Lower leg skin (tissue), 4 donors: Measurements from ENCODE around the gene NTRK2. TPM values are rescaled to one million over a fixed set of nuclear protein-coding genes. Genes with fewer than 3 reads are reported as not detected.

ENCODE experiments used
- DNase-seq, 2 donors: peaks; one replicate each; pipeline ENCODE4 v3.0.0-alpha.2; 2019; ENCODE audit warnings: low spot score in 2 of 2
- H3K4me3 ChIP-seq: fragments of 200-600 bp; sonication (generic); 2 replicates; pipeline ENCODE4 v1.5.1; 2017; ENCODE audit warnings: mild to moderate bottlenecking, low read depth; ENCODE audit not compliant: poor library complexity, severe bottlenecking
- CTCF ChIP-seq, 3 donors: fragments of 450-650 bp; IDR thresholded peaks; one replicate each; pipeline ENCODE4 v1.5.1; 2016; ENCODE audit warnings: antibody characterized with exemption in 3 of 3, mild to moderate bottlenecking in 3 of 3, moderate library complexity in 2 of 3
- POLR2A ChIP-seq, 2 donors: fragments of 450-650 bp; IDR thresholded peaks; one replicate each; pipeline ENCODE4 v1.6.1; 2016 to 2017; ENCODE audit warnings: antibody characterized with exemption in 2 of 2, mild to moderate bottlenecking in 1 of 2, moderate library complexity in 1 of 2
- WGBS, 2 donors: methylation state at CpG; one replicate each; pipeline ENCODE4 v1.1.5; 2018; 5-methylcytosine and 5-hydroxymethylcytosine counted together
- intact Hi-C: fragments of 100-400 bp; cut with DNase I; formaldehyde crosslinking; loops from one replicate; pipeline ENCODE4 v1.15.0; 2023; ENCODE audit warnings: low total_unique reads
- total RNA-seq, 4 donors: library from RNA; depleted of rRNA; stranded (reverse); fragments of >200 nt; gene quantifications; one replicate each; pipeline ENCODE4 v1.1.0, GENCODE V29; 2016

The NTRK2 gene
- total RNA-seq, 4 donors from 2014 or later: 6.2 to 16.3 (median 10.3) TPM

GRCh38 chr9:84857211-84857610, 187.7 kb downstream of the NTRK2 start:
- H3K4me3 ChIP-seq: no peak overlapping the region
- TF ChIP-seq CTCF (IDR thresholded peaks at IDR 0.05): no peak
- no peak for TF ChIP-seq POLR2A (IDR thresholded peaks at IDR 0.05)
- WGBS, 2 donors: 27 to 36% methylated on average over 1 of the region's 1 CpG
- intact Hi-C loops: no loop called here
- DNase-seq: no peak

- TF ChIP-seq CTCF (IDR thresholded peaks at IDR 0.05) (no peak), POLR2A (IDR thresholded peaks at IDR 0.05) (no peak)
- DNase-seq: no peak
- 48 to 65% methylated on average over 6 of the region's 6 CpGs for WGBS, 2 donors
- H3K4me3 ChIP-seq: no peak overlapping the region
- intact Hi-C loops: no loop called here
These were observed 188.8 kb downstream of the NTRK2 start for GRCh38 chr9:84858364-84858763.

GRCh38 chr9:84860249-84861115, 191.0 kb downstream of the NTRK2 start:
- TF ChIP-seq CTCF (IDR thresholded peaks at IDR 0.05) (no peak), POLR2A (IDR thresholded peaks at IDR 0.05) (no peak)
- intact Hi-C loops: no loop called here
- no peak overlapping the region for H3K4me3 ChIP-seq
- DNase-seq: no peak
- whole genome bisulfite sequencing, 2 donors: 75% methylated on average over 12 of the region's 12 CpGs

- no peak for DNase-seq
- intact Hi-C loops: no loop called here
- H3K4me3 ChIP-seq: no peak overlapping the region
- TF ChIP-seq CTCF (IDR thresholded peaks at IDR 0.05) (no peak), POLR2A (IDR thresholded peaks at IDR 0.05) (no peak)
- 90 to 91% methylated on average over 4 of the region's 4 CpGs for WGBS, 2 donors
These were observed 191.9 kb downstream of the NTRK2 start for GRCh38 chr9:84861455-84861854.

- TF ChIP-seq CTCF (IDR thresholded peaks at IDR 0.05) (no peak), POLR2A (IDR thresholded peaks at IDR 0.05) (no peak)
- no peak for DNase-seq
- no peak overlapping the region for H3K4me3 ChIP-seq
- 64 to 66% methylated on average over 7 of the region's 7 CpGs for WGBS, 2 donors
- intact Hi-C loops: no loop called here
These were observed 192.8 kb downstream of the NTRK2 start for GRCh38 chr9:84862308-84862707.
